GM21825 (cell line): ENCODE measurements around the gene SEMA3A.
"Not testable (repeated sequence)": the region's sequence is repeated elsewhere in the genome, so short reads cannot be mapped to it uniquely, and the experiment has no call there.

Source experiments
- ATAC-seq: cut with Tn5 transposase; IDR thresholded peaks from one replicate; pipeline ENCODE4 v1.9.1; 2021; ENCODE audit warnings: mild to moderate bottlenecking, moderate library complexity; ENCODE audit not compliant: unreplicated experiment

SEMA3A gene

GRCh38 chr7:84157171-84157570, 37.4 kb downstream of the SEMA3A start:
- no peak for ATAC-seq

GRCh38 chr7:84154991-84155781, 39.4 kb downstream of the SEMA3A start:
- ATAC-seq = no peak

- ATAC-seq = no peak
Measured at GRCh38 chr7:84152995-84153394, 41.6 kb downstream of the SEMA3A start.

- not testable (repeated sequence) for ATAC-seq
Measured at GRCh38 chr7:84150370-84150769, 44.2 kb downstream of the SEMA3A start.

- no peak for ATAC-seq
Measured at GRCh38 chr7:84149573-84149972, 45.0 kb downstream of the SEMA3A start.

GRCh38 chr7:84145892-84146291, 48.7 kb downstream of the SEMA3A start:
- no peak for ATAC-seq

GRCh38 chr7:84144935-84145334, 49.7 kb downstream of the SEMA3A start:
- ATAC-seq = no peak

- no peak for ATAC-seq
Measured at GRCh38 chr7:84144480-84144879, 50.1 kb downstream of the SEMA3A start.

GRCh38 chr7:84142726-84143125, 51.9 kb downstream of the SEMA3A start:
- no peak for ATAC-seq

- ATAC-seq = no peak
Measured at GRCh38 chr7:84139986-84140729, 54.4 kb downstream of the SEMA3A start.

GRCh38 chr7:84138411-84138810, 56.2 kb downstream of the SEMA3A start:
- no peak for ATAC-seq

GRCh38 chr7:84137812-84138211, 56.8 kb downstream of the SEMA3A start:
- ATAC-seq = no peak

GRCh38 chr7:84136809-84137208, 57.8 kb downstream of the SEMA3A start:
- no peak for ATAC-seq

GRCh38 chr7:84136336-84136735, 58.3 kb downstream of the SEMA3A start:
- no peak for ATAC-seq

GRCh38 chr7:84134169-84134568, 60.4 kb downstream of the SEMA3A start:
- no peak for ATAC-seq

GRCh38 chr7:84125654-84126053, 68.9 kb downstream of the SEMA3A start:
- no peak for ATAC-seq

GRCh38 chr7:84123965-84124547, 70.5 kb downstream of the SEMA3A start:
- ATAC-seq = no peak

- ATAC-seq = no peak
Measured at GRCh38 chr7:84122582-84123360, 71.8 kb downstream of the SEMA3A start.

- no peak for ATAC-seq
Measured at GRCh38 chr7:84117304-84117703, 77.3 kb downstream of the SEMA3A start.

GRCh38 chr7:84113906-84114850, 80.4 kb downstream of the SEMA3A start:
- ATAC-seq = no peak
